ENCODE results near the gene CDHR2.

CDHR2 gene

DNA sequence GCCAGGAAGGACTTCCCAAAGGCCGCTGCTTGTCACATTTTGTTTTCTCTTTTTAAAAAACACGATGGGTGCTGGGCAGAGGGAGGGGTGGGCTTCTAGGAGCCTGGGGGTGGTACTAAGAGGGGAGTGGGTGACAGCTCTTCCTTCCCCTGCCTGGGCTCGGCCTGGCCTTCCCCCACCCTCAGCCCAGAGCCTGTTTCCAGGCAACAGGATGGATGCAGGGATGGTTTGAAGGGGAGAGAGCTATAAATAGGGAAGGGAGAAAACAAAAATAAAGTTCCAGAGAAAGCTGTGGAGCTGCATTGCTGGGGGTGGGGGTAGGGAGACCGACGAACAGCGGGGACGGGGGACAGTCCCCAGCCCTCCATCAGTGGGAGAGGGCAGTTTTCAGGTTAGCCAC, 67.4 kb downstream of the CDHR2 start:
- TF ChIP-seq TCF12 (IDR thresholded peaks at IDR 0.05; ENCODE audit: low read depth), result no peak
- TF ChIP-seq, protein P1, sequence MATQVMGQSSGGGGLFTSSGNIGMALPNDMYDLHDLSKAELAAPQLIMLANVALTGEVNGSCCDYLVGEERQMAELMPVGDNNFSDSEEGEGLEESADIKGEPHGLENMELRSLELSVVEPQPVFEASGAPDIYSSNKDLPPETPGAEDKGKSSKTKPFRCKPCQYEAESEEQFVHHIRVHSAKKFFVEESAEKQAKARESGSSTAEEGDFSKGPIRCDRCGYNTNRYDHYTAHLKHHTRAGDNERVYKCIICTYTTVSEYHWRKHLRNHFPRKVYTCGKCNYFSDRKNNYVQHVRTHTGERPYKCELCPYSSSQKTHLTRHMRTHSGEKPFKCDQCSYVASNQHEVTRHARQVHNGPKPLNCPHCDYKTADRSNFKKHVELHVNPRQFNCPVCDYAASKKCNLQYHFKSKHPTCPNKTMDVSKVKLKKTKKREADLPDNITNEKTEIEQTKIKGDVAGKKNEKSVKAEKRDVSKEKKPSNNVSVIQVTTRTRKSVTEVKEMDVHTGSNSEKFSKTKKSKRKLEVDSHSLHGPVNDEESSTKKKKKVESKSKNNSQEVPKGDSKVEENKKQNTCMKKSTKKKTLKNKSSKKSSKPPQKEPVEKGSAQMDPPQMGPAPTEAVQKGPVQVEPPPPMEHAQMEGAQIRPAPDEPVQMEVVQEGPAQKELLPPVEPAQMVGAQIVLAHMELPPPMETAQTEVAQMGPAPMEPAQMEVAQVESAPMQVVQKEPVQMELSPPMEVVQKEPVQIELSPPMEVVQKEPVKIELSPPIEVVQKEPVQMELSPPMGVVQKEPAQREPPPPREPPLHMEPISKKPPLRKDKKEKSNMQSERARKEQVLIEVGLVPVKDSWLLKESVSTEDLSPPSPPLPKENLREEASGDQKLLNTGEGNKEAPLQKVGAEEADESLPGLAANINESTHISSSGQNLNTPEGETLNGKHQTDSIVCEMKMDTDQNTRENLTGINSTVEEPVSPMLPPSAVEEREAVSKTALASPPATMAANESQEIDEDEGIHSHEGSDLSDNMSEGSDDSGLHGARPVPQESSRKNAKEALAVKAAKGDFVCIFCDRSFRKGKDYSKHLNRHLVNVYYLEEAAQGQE (IDR thresholded peaks at IDR 0.05; ENCODE audit: low read depth), result no peak
- TF ChIP-seq CREB1 (IDR thresholded peaks at IDR 0.05; ENCODE audit: low read depth), result no peak
- no peak for TF ChIP-seq RAD21 (IDR thresholded peaks at IDR 0.05; ENCODE audit: low read depth)
- TF ChIP-seq MAX (IDR thresholded peaks at IDR 0.05), result no peak
- TF ChIP-seq EP300 (IDR thresholded peaks at IDR 0.05; ENCODE audit: borderline replicate concordance), result no peak
- no peak for TF ChIP-seq NFIC (IDR thresholded peaks at IDR 0.05)
- TF ChIP-seq YY1 (IDR thresholded peaks at IDR 0.05; ENCODE audit: low read depth), result no peak
- TF ChIP-seq TEAD4 (IDR thresholded peaks at IDR 0.05), result no peak
- no peak for TF ChIP-seq ZBTB7A (IDR thresholded peaks at IDR 0.05; ENCODE audit: low read depth)
- no peak for TF ChIP-seq CEBPB (IDR thresholded peaks at IDR 0.05)
- TF ChIP-seq EGR1 (IDR thresholded peaks at IDR 0.05), result no peak
- TF ChIP-seq TAF1 (IDR thresholded peaks at IDR 0.05; ENCODE audit: low read depth), result no peak
- no peak for TF ChIP-seq FOXM1 (IDR thresholded peaks at IDR 0.05; ENCODE audit: borderline replicate concordance, low read depth)
- TF ChIP-seq, protein P2, sequence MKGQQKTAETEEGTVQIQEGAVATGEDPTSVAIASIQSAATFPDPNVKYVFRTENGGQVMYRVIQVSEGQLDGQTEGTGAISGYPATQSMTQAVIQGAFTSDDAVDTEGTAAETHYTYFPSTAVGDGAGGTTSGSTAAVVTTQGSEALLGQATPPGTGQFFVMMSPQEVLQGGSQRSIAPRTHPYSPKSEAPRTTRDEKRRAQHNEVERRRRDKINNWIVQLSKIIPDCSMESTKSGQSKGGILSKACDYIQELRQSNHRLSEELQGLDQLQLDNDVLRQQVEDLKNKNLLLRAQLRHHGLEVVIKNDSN (IDR thresholded peaks at IDR 0.05), result no peak

- TF ChIP-seq CREB1 (IDR thresholded peaks at IDR 0.05; ENCODE audit: low read depth) (no peak), CEBPB (IDR thresholded peaks at IDR 0.05) (no peak), FOXM1 (IDR thresholded peaks at IDR 0.05; ENCODE audit: borderline replicate concordance, low read depth) (no peak), ZBTB7A (IDR thresholded peaks at IDR 0.05; ENCODE audit: low read depth) (no peak), RAD21 (IDR thresholded peaks at IDR 0.05; ENCODE audit: low read depth) (no peak), EP300 (IDR thresholded peaks at IDR 0.05; ENCODE audit: borderline replicate concordance) (no peak), YY1 (IDR thresholded peaks at IDR 0.05; ENCODE audit: low read depth) (no peak), TEAD4 (IDR thresholded peaks at IDR 0.05) (no peak), EGR1 (IDR thresholded peaks at IDR 0.05) (no peak), NFIC (IDR thresholded peaks at IDR 0.05) (no peak), TAF1 (IDR thresholded peaks at IDR 0.05; ENCODE audit: low read depth) (no peak)
- TF ChIP-seq, protein P2 (IDR thresholded peaks at IDR 0.05), result no peak
- TF ChIP-seq, protein P1 (IDR thresholded peaks at IDR 0.05; ENCODE audit: low read depth), result no peak
Observed at GRCh38 chr5:176618783-176619182, 69.6 kb downstream of the CDHR2 start.

DNA sequence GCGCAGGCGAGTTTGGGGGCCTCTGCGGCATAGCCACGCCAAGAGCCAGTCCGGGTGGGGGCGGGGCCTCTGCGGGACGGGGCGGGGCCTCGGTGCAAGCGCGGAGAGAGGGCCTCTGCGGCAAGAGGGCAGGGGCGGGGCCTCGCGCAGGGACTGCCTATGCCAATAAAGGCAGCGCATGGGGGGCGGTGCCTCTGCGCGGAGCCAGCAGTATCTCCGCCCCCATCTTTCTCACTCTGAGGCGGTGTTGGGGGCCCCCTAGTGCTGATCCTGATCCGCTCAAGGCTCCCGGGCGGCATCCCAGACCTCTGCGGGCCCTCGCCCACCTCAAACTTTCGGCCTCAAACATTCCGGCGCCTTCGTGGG, 70.0 kb downstream of the CDHR2 start:
- peak; percentile 84 for TF ChIP-seq MAX (IDR thresholded peaks at IDR 0.05)
- TF ChIP-seq RAD21 (IDR thresholded peaks at IDR 0.05; ENCODE audit: low read depth), result peak; percentile 82
- TF ChIP-seq TCF12 (IDR thresholded peaks at IDR 0.05; ENCODE audit: low read depth), result 0 out of 2 replicates have a peak, but pooled peaks have one; percentile 12
- TF ChIP-seq CEBPB (IDR thresholded peaks at IDR 0.05), result no peak
- TF ChIP-seq EP300 (IDR thresholded peaks at IDR 0.05; ENCODE audit: borderline replicate concordance), result no peak
- TF ChIP-seq YY1 (IDR thresholded peaks at IDR 0.05; ENCODE audit: low read depth), result no peak
- TF ChIP-seq CREB1 (IDR thresholded peaks at IDR 0.05; ENCODE audit: low read depth), result no peak
- TF ChIP-seq TAF1 (IDR thresholded peaks at IDR 0.05; ENCODE audit: low read depth), result no peak

DNA sequence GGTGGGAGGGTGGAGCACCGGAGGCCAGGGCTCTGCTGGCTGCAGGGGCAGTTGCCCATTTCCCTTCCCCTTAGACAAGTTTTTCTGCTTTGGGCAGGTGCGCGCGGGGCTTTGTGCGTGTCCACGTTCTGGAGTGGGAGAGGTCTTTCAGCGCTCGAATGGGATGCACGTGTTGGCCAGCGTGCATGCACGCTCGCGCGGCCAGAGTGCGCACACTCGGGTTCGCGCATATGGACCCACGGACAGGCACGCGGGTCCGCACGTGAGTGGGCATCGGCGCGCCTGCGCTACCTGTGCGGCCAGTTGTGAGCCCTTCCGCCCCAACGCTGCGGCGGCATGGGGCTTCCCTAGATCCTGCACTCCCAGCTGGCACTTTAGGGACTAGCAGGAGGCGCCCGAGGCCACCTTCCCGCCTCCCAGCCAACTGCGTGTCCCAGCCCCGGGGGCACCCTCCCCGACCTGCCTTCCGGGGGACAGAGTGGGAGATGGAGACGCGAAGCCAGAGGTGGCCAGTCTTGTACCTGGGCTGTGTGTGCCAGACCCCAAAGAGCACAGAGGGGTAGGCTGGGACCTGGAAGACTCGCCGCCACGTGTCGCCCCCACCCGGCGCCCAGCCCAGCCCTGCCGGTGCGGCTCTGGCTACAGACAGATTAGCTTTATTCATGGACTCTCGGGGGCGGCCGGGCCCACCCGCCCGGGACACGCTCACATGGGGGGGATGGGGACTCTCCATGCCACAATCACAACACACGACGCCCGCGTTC, 70.6 kb downstream of the CDHR2 start:
- no peak for TF ChIP-seq CREB1 (IDR thresholded peaks at IDR 0.05; ENCODE audit: low read depth)
- peak; percentile 78; the same call in 1 of the 2 replicates for TF ChIP-seq MAX (IDR thresholded peaks at IDR 0.05)
- no peak for TF ChIP-seq EP300 (IDR thresholded peaks at IDR 0.05; ENCODE audit: borderline replicate concordance)
- TF ChIP-seq FOXM1 (IDR thresholded peaks at IDR 0.05; ENCODE audit: borderline replicate concordance, low read depth), result no peak
- 0 out of 2 replicates have a peak, but pooled peaks have one; percentile 27 for TF ChIP-seq TAF1 (IDR thresholded peaks at IDR 0.05; ENCODE audit: low read depth)
- TF ChIP-seq CEBPB (IDR thresholded peaks at IDR 0.05), result no peak
- TF ChIP-seq, protein P1 (IDR thresholded peaks at IDR 0.05; ENCODE audit: low read depth), result 0 out of 2 replicates have a peak, but pooled peaks have one; percentile 2
- TF ChIP-seq, protein P2 (IDR thresholded peaks at IDR 0.05), result no peak
- TF ChIP-seq TEAD4 (IDR thresholded peaks at IDR 0.05), result no peak
- TF ChIP-seq YY1 (IDR thresholded peaks at IDR 0.05; ENCODE audit: low read depth), result no peak
- TF ChIP-seq EGR1 (IDR thresholded peaks at IDR 0.05), result no peak
- TF ChIP-seq NFIC (IDR thresholded peaks at IDR 0.05), result no peak
- TF ChIP-seq ZBTB7A (IDR thresholded peaks at IDR 0.05; ENCODE audit: low read depth), result no peak
- TF ChIP-seq TCF12 (IDR thresholded peaks at IDR 0.05; ENCODE audit: low read depth), result no peak
- no peak for TF ChIP-seq RAD21 (IDR thresholded peaks at IDR 0.05; ENCODE audit: low read depth)
